H1 (cell line): ENCODE measurements around the gene TBL1Y. TPM values are rescaled to one million over a fixed set of nuclear protein-coding genes. Genes with fewer than 3 reads are reported as not detected.

ENCODE experiments used
- CTCF ChIA-PET: fragments of 300-600 bp; sonication (Branson Sonifier 250); formaldehyde crosslinking; loops from one replicate; lab custom pipeline; 2021; ENCODE audit not compliant: partially characterized antibody; lab: Charles Lee
- POLR2A ChIA-PET: fragments of 300-600 bp; sonication (Branson Sonifier 250); formaldehyde crosslinking; loops from one replicate; lab custom pipeline; 2021; ENCODE audit warnings: inconsistent platforms; ENCODE audit not compliant: partially characterized antibody; lab: Charles Lee
- DNase-seq, 2 experiments: peaks; one replicate each; pipeline versions ENCODE4 v3.0.0 to v3.0.0-alpha.2; 2010 to 2022; ENCODE audit warnings: low spot score in 2 of 2, low read depth in 1 of 2, mixed read lengths in 1 of 2
- FAIRE-seq: peaks from 2 replicates; lab custom pipeline; 2011; peaks lifted over from hg19 to GRCh38; lab: Jason Lieb, UNC
- H2AFZ ChIP-seq: 2 replicates; pipeline ENCODE4 v1.8.1; 2012; ENCODE audit warnings: low read length, inconsistent platforms
- H2AK5ac ChIP-seq: 2 replicates; pipeline ENCODE4 v1.6.1; 2013; ENCODE audit warnings: low read depth, low read length
- H2BK120ac ChIP-seq: replicated peaks from 2 replicates; pipeline ENCODE3; 2013; ENCODE audit warnings: low read depth, low read length, inconsistent platforms
- H2BK12ac ChIP-seq: 2 replicates; pipeline ENCODE4 v1.6.1; 2013; ENCODE audit warnings: low read depth, low read length
- H2BK15ac ChIP-seq: 2 replicates; pipeline ENCODE4 v1.6.1; 2013; ENCODE audit warnings: low read length
- H2BK20ac ChIP-seq: 2 replicates; pipeline ENCODE4 v1.6.1; 2013; ENCODE audit warnings: low read length
- H2BK5ac ChIP-seq: 2 replicates; pipeline ENCODE4 v1.6.1; 2013; ENCODE audit warnings: low read depth, low read length
- H3K14ac ChIP-seq: 2 replicates; pipeline ENCODE4 v1.6.1; 2013; ENCODE audit warnings: inconsistent platforms; ENCODE audit not compliant: insufficient read length
- H3K18ac ChIP-seq: 2 replicates; pipeline ENCODE4 v1.6.1; 2013; ENCODE audit warnings: low read length; ENCODE audit errors: extremely low read depth
- H3K23ac ChIP-seq: 2 replicates; pipeline ENCODE4 v1.6.1; 2013; ENCODE audit warnings: inconsistent platforms; ENCODE audit not compliant: insufficient read length
- H3K23me2 ChIP-seq: 2 replicates; pipeline ENCODE4 v1.6.1; 2013; ENCODE audit warnings: low read depth, low read length
- H3K27ac ChIP-seq: 2 replicates; pipeline ENCODE4 v1.6.1; 2011; ENCODE audit warnings: low read depth, low read length, inconsistent platforms
- H3K27me3 ChIP-seq, 4 experiments: replicated peaks in 1 of 4; 1 replicate in 1 of 4; 2 replicates in 3 of 4; pipeline versions ENCODE4 v1.6.1 to v1.8.1; 2011 to 2013; ENCODE audit warnings: low read length in 3 of 4, mild to moderate bottlenecking in 3 of 4, inconsistent platforms in 2 of 4, mixed read lengths in 2 of 4, moderate library complexity in 1 of 4; ENCODE audit not compliant: control insufficient read depth in 3 of 4, insufficient read depth in 3 of 4; ENCODE audit errors: extremely low read depth in 1 of 4
- H3K36me3 ChIP-seq, 4 experiments: 2 replicates each; pipeline versions ENCODE4 v1.6.1 to v1.8.1; 2011 to 2013; ENCODE audit warnings: mild to moderate bottlenecking in 4 of 4, low read length in 3 of 4, moderate library complexity in 2 of 4, control low read depth in 1 of 4, inconsistent platforms in 1 of 4; ENCODE audit not compliant: insufficient read depth in 4 of 4, control insufficient read depth in 2 of 4
- H3K4ac ChIP-seq: replicated peaks from 2 replicates; pipeline ENCODE3; 2013; ENCODE audit warnings: low read length, low read depth, mixed read lengths, inconsistent platforms; ENCODE audit not compliant: insufficient read length
- H3K4me1 ChIP-seq, 4 experiments: replicated peaks in 1 of 4; 1 replicate in 1 of 4; 2 replicates in 3 of 4; pipeline versions ENCODE4 v1.6.1 to v1.8.1; 2011 to 2013; ENCODE audit warnings: low read length in 3 of 4, inconsistent platforms in 2 of 4, mixed read lengths in 1 of 4; ENCODE audit not compliant: insufficient read depth in 4 of 4, control insufficient read depth in 3 of 4
- H3K4me2 ChIP-seq, 2 experiments: 2 replicates each; pipeline versions ENCODE4 v1.6.1 to v1.8.1; 2011 to 2013; ENCODE audit warnings: low read depth in 2 of 2, low read length in 2 of 2, control low read depth in 1 of 2, inconsistent platforms in 1 of 2, mild to moderate bottlenecking in 1 of 2; ENCODE audit not compliant: insufficient read depth in 1 of 2
- H3K4me3 ChIP-seq, 4 experiments: fragments of 200-600, 300-600 bp in 1 of 4; sonication (generic), shearing (Covaris generic), sonication (Bioruptor Twin) in 1 of 4; 2 replicates each; pipeline versions ENCODE4 v1.5.1 to v1.8.1; 2011 to 2016; ENCODE audit warnings: low read length in 4 of 4, low read depth in 3 of 4, control low read depth in 2 of 4, inconsistent platforms in 2 of 4, mild to moderate bottlenecking in 2 of 4, mixed read lengths in 1 of 4, moderate library complexity in 1 of 4; ENCODE audit not compliant: insufficient read depth in 2 of 4; ENCODE audit errors: extremely low read depth in 1 of 4
- H3K56ac ChIP-seq: replicated peaks from 2 replicates; pipeline ENCODE3; 2013; ENCODE audit warnings: low read depth, mild to moderate bottlenecking, mixed read lengths, low read length, inconsistent platforms; ENCODE audit not compliant: insufficient read length
- H3K79me1 ChIP-seq: 2 replicates; pipeline ENCODE4 v1.6.1; 2013; ENCODE audit warnings: low read depth, low read length, control low read depth
- H3K79me2 ChIP-seq, 2 experiments: 2 replicates each; pipeline versions ENCODE4 v1.6.1 to v1.8.1; 2012 to 2013; ENCODE audit warnings: low read length in 2 of 2, mild to moderate bottlenecking in 2 of 2, inconsistent platforms in 1 of 2; ENCODE audit not compliant: insufficient read depth in 2 of 2, control insufficient read depth in 1 of 2
- H3K9ac ChIP-seq, 4 experiments: replicated peaks in 1 of 4; 1 replicate in 1 of 4; 2 replicates in 3 of 4; pipeline versions ENCODE4 v1.6.1 to v1.8.1; 2011 to 2013; ENCODE audit warnings: low read depth in 3 of 4, low read length in 3 of 4, control low read depth in 2 of 4, mild to moderate bottlenecking in 2 of 4, moderate library complexity in 2 of 4, inconsistent platforms in 1 of 4; ENCODE audit errors: extremely low read depth in 1 of 4
- H3K9me3 ChIP-seq, 2 experiments: 2 replicates each; pipeline versions ENCODE4 v1.6.1 to v1.8.1; 2012 to 2013; ENCODE audit warnings: mild to moderate bottlenecking in 2 of 2, moderate library complexity in 2 of 2, control low read depth in 1 of 2, inconsistent platforms in 1 of 2, low read depth in 1 of 2, low read length in 1 of 2, mixed read lengths in 1 of 2; ENCODE audit not compliant: insufficient read depth in 2 of 2
- H4K20me1 ChIP-seq, 2 experiments: replicated peaks in 1 of 2; 2 replicates each; pipeline versions ENCODE3 to v1.8.1; 2011 to 2013; ENCODE audit warnings: inconsistent platforms in 2 of 2, low read length in 2 of 2, mild to moderate bottlenecking in 1 of 2; ENCODE audit not compliant: insufficient read depth in 2 of 2, control insufficient read depth in 1 of 2
- H4K5ac ChIP-seq: 2 replicates; pipeline ENCODE4 v1.6.1; 2013; ENCODE audit warnings: low read length, low read depth, mixed read lengths, inconsistent platforms; ENCODE audit not compliant: insufficient read length
- H4K8ac ChIP-seq: 2 replicates; pipeline ENCODE4 v1.8.0; 2013; ENCODE audit warnings: mild to moderate bottlenecking, moderate library complexity, low read length, inconsistent platforms; ENCODE audit not compliant: insufficient read depth; ENCODE audit errors: extremely low read depth
- H4K91ac ChIP-seq: replicated peaks from 2 replicates; pipeline ENCODE3; 2013; ENCODE audit warnings: low read length, mixed read lengths, inconsistent platforms; ENCODE audit not compliant: insufficient read length
- BRCA1 ChIP-seq: IDR thresholded peaks from 2 replicates; pipeline ENCODE4 v1.6.1; 2012; ENCODE audit warnings: low read depth, low read length, improper control_type of control experiment
- CEBPB ChIP-seq: IDR thresholded peaks from 2 replicates; pipeline ENCODE4 v1.6.1; 2012; ENCODE audit warnings: low read depth, low read length
- CHD1 ChIP-seq: IDR thresholded peaks from 2 replicates; pipeline ENCODE4 v1.6.1; 2012; ENCODE audit warnings: low read depth, low read length, improper control_type of control experiment
- GTF2F1 ChIP-seq: IDR thresholded peaks from 2 replicates; pipeline ENCODE4 v1.6.1; 2012; ENCODE audit warnings: low read depth, low read length, improper control_type of control experiment, borderline replicate concordance
- MAFK ChIP-seq: IDR thresholded peaks from 2 replicates; pipeline ENCODE4 v1.6.1; 2012; ENCODE audit warnings: low read depth, mild to moderate bottlenecking, improper control_type of control experiment, low read length
- NANOG ChIP-seq: IDR thresholded peaks from 2 replicates; pipeline ENCODE4 v1.6.1; 2011; ENCODE audit warnings: low read length, low read depth, mild to moderate bottlenecking, inconsistent platforms; ENCODE audit not compliant: insufficient read depth, poor library complexity, severe bottlenecking
- POU5F1 ChIP-seq: IDR thresholded peaks from 2 replicates; pipeline ENCODE4 v1.6.1; 2011; ENCODE audit warnings: low read depth, mild to moderate bottlenecking, low read length, moderate library complexity
- RXRA ChIP-seq: IDR thresholded peaks from 2 replicates; pipeline ENCODE4 v1.6.1; 2011; ENCODE audit warnings: low read depth, mild to moderate bottlenecking, low read length, moderate library complexity; ENCODE audit not compliant: insufficient read depth
- SIN3A ChIP-seq, 2 experiments: IDR thresholded peaks in 1 of 2; conservative IDR thresholded peaks in 1 of 2; 2 replicates each; pipeline ENCODE4 v1.6.1; 2011 to 2012; ENCODE audit warnings: low read length in 2 of 2, improper control_type of control experiment in 1 of 2, low read depth in 1 of 2, mild to moderate bottlenecking in 1 of 2
- SUZ12 ChIP-seq: fragments of 200-600 bp; sonication (generic); IDR thresholded peaks from 2 replicates; pipeline ENCODE4 v1.6.1; 2012; ENCODE audit warnings: mild to moderate bottlenecking, inconsistent platforms, low read length, moderate library complexity, mixed read lengths
- ZNF274 ChIP-seq: IDR thresholded peaks from 2 replicates; pipeline ENCODE4 v1.7.0; 2012; ENCODE audit warnings: low read length, borderline replicate concordance; ENCODE audit errors: extremely low read depth
- WGBS, 2 experiments: shearing (Covaris generic) in 1 of 2; methylation state at CpG; one replicate each; pipeline versions ENCODE4 v1.1.6 to v1.1.7; 2013 to 2015; ENCODE audit warnings: low lambda C conversion rate in 2 of 2, mixed read lengths in 2 of 2, inconsistent platforms in 1 of 2, low coverage in 1 of 2, missing lambda C conversion rate in 1 of 2; ENCODE audit not compliant: insufficient replicate concordance in 2 of 2, insufficient coverage in 1 of 2, insufficient read length in 1 of 2; ENCODE audit errors: extremely low coverage in 1 of 2, missing lambda C conversion rate in 1 of 2; 5-methylcytosine and 5-hydroxymethylcytosine counted together
- polyA plus RNA-seq, 7 experiments: library from polyadenylated mRNA; depleted of rRNA in 3 of 7; stranded (reverse) in 5 of 7; unstranded in 2 of 7; fragments of >200 nt in 5 of 7; fragments of 200-250 nt in 2 of 7; gene quantifications; 1 replicate in 5 of 7; 2 replicates in 1 of 7; 4 replicates in 1 of 7; pipeline versions ENCODE4 v1.2.1 to v1.2.3, GENCODE V29; 2011 to 2013; ENCODE audit warnings: missing spikeins in 2 of 7, mixed read lengths in 2 of 7
- total RNA-seq: library from RNA; stranded (reverse); fragmentation: NEBNext Ultra II Directional; extraction: Animal tissue kit (Norgen Biotek cat#: 25700); gene quantifications from 2 replicates; pipeline ENCODE4 v1.2.1, GENCODE V29; 2021

Gene TBL1Y
- total and polyA plus RNA-seq, 2 of the 8 experiments (the other 6 are each of a cell fraction or from before 2014, with no cell fraction given) = 2.5 to 4.2 TPM

GRCh38 chrY:6977783-6978182 lies 67.3 kb downstream of the TBL1Y start:
- no peak for FAIRE-seq
- POLR2A ChIA-PET = no interaction called here

More at GRCh38 chrY:6977783-6978182, 67.3 kb downstream of the TBL1Y start:
- CTCF ChIA-PET = no interaction called here
- Histone ChIP-seq H3K9me3 (no peaks in the 10 kb centered on the region), H2BK12ac (no peak overlapping the region), H2AFZ (no peak overlapping the region), H4K8ac (no peak overlapping the region), H3K9ac (no peak overlapping the region), H2BK15ac (no peak overlapping the region), H3K27me3 (no peaks in the 10 kb centered on the region), H3K23ac (no peak overlapping the region), H2BK20ac (no peak overlapping the region), H3K4me1 (no peaks in the 10 kb centered on the region; a peak in 2 of 7 replicates), H3K27ac (no peak overlapping the region), H3K4me3 (no peak overlapping the region), H3K56ac (no peak overlapping the region), H3K4me2 (no peak overlapping the region), H3K14ac (no peak overlapping the region), H3K4ac (no peak overlapping the region), H4K20me1 (no peaks in the 10 kb centered on the region), H3K79me2 (no peaks in the 10 kb centered on the region), H4K91ac (no peak overlapping the region), H3K18ac (no peak overlapping the region), H2AK5ac (no peak overlapping the region), H4K5ac (no peak overlapping the region), H2BK5ac (no peak overlapping the region), H3K79me1 (no peaks in the 10 kb centered on the region), H3K23me2 (no peaks in the 10 kb centered on the region), H2BK120ac (no peak overlapping the region), H3K36me3 (no peaks in the 10 kb centered on the region)
- no peak for DNase-seq
- 98% methylated on average over 5 of the region's 5 CpGs; no CpG with 5 or more reads in 1 of the 2 experiments for WGBS, 2 experiments
- TF ChIP-seq BRCA1 (no peak), GTF2F1 (no peak), RXRA (no peak), MAFK (no peak), POU5F1 (no peak), SUZ12 (no peak), CHD1 (no peak), SIN3A (conservative IDR thresholded peaks at IDR 0.05 in 1 of 2, IDR thresholded peaks at IDR 0.05 in 1 of 2; ENCODE audit: low read depth in 1 of 2, low read length in 2 of 2) (no peak), NANOG (no peak), ZNF274 (no peak), CEBPB (no peak)
